Esophagus muscularis mucosa (tissue), 3 donors: Measurements from ENCODE around the gene COMMD4.

Experiments
- POLR2AphosphoS5 ChIP-seq, 2 donors: sonication (generic); formaldehyde crosslinking; IDR thresholded peaks; one replicate each; pipeline ENCODE4 v1.6.1; 2017; ENCODE audit warnings: antibody characterized with exemption in 2 of 2
- TF ChIP-seq, protein P1 (sequence below), 3 experiments: fragments of 200-600 bp in 2 of 3; fragments of 450-650 bp in 1 of 3; sonication (generic) in 2 of 3; IDR thresholded peaks; one replicate each; pipeline ENCODE4 v1.5.1; 2017 to 2019; ENCODE audit warnings: antibody characterized with exemption in 3 of 3, mild to moderate bottlenecking in 2 of 3, moderate library complexity in 1 of 3

DNA sequence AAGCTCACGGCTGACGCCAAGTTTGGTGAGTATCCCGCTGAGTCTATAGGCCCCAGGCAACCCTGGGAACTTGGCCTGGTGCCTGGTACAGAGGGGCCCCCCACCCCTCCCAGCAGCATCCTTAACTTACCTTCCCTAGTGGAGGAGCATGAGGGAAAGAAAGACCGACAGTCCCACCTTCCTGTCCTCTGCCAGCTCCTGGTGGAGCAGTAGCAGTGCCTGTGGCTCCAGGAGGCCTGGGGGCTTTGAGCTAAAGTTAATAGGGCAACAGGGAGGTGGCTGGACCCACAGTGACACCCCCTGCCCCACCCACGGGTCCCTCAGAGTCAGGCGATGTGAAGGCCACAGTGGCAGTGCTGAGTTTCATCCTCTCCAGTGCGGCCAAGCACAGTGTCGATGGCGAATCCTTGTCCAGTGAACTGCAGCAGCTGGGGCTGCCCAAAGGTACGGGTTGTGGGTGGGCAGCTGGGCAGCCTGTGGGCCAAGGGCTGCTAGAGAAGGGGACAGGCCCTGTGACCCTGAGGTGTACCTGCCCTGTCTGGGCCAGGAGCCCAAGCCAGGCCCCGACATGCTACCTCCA is 2.9 kb downstream of the COMMD4 start:
- TF ChIP-seq, protein P1, sequence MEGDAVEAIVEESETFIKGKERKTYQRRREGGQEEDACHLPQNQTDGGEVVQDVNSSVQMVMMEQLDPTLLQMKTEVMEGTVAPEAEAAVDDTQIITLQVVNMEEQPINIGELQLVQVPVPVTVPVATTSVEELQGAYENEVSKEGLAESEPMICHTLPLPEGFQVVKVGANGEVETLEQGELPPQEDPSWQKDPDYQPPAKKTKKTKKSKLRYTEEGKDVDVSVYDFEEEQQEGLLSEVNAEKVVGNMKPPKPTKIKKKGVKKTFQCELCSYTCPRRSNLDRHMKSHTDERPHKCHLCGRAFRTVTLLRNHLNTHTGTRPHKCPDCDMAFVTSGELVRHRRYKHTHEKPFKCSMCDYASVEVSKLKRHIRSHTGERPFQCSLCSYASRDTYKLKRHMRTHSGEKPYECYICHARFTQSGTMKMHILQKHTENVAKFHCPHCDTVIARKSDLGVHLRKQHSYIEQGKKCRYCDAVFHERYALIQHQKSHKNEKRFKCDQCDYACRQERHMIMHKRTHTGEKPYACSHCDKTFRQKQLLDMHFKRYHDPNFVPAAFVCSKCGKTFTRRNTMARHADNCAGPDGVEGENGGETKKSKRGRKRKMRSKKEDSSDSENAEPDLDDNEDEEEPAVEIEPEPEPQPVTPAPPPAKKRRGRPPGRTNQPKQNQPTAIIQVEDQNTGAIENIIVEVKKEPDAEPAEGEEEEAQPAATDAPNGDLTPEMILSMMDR (IDR thresholded peaks at IDR 0.05) = no peak
- no peak for TF ChIP-seq POLR2AphosphoS5 (IDR thresholded peaks at IDR 0.05)
